ENCODE data around the gene KCNQ1.
A peak's percentile ranks its signal among the peaks of the same experiment; 100 is the strongest.

Gene KCNQ1

GRCh38 chr11:2436521-2437031, 8.2 kb upstream of the KCNQ1 start:
- Mint-ChIP-seq H3K4me1 (peaks cover 2% of the 10 kb centered on the region), H3K27ac (no peak overlapping the region), H3K36me3 (no peaks in the 10 kb centered on the region), H3K4me3 (no peak overlapping the region), H3K27me3 (no peaks in the 10 kb centered on the region), H3K9me3 (no peaks in the 10 kb centered on the region)
- DNase-seq (ENCODE audit: low spot score in 2 of 2): no peak
- no peak for ATAC-seq (ENCODE audit: low read depth)

GRCh38 chr11:2437516-2437915, 7.3 kb upstream of the KCNQ1 start:
- Mint-ChIP-seq H3K36me3 (no peaks in the 10 kb centered on the region), H3K4me1 (peaks cover 2% of the 10 kb centered on the region), H3K4me3 (no peak overlapping the region), H3K27ac (no peak overlapping the region), H3K9me3 (no peaks in the 10 kb centered on the region), H3K27me3 (no peaks in the 10 kb centered on the region)
- no peak for ATAC-seq (ENCODE audit: low read depth)
- DNase-seq (ENCODE audit: low spot score in 2 of 2): no peak

- H3K9me3 Mint-ChIP-seq: no peaks in the 10 kb centered on the region
- DNase-seq (ENCODE audit: low spot score in 2 of 2) (no peak), ATAC-seq (ENCODE audit: low read depth) (no peak)
- H3K4me1 Mint-ChIP-seq: peaks cover 5% of the 10 kb centered on the region
- H3K27me3 Mint-ChIP-seq: no peaks in the 10 kb centered on the region
- H3K4me3 Mint-ChIP-seq: no peak overlapping the region
- H3K27ac Mint-ChIP-seq: no peak overlapping the region
- no peaks in the 10 kb centered on the region for H3K36me3 Mint-ChIP-seq
These were observed 5.0 kb upstream of the KCNQ1 start for GRCh38 chr11:2439820-2440219.

- Mint-ChIP-seq H3K4me1 (peaks cover 8% of the 10 kb centered on the region), H3K27ac (no peak overlapping the region), H3K4me3 (no peak overlapping the region), H3K9me3 (no peaks in the 10 kb centered on the region), H3K36me3 (no peaks in the 10 kb centered on the region), H3K27me3 (no peaks in the 10 kb centered on the region)
- ATAC-seq (ENCODE audit: low read depth) (no peak), DNase-seq (ENCODE audit: low spot score in 2 of 2) (no peak)
These were observed 4.2 kb upstream of the KCNQ1 start for GRCh38 chr11:2440646-2441045.

GRCh38 chr11:2441171-2441570, 3.6 kb upstream of the KCNQ1 start:
- Mint-ChIP-seq H3K4me1 (peaks cover 12% of the 10 kb centered on the region), H3K27ac (no peak overlapping the region)
- DNase-seq (ENCODE audit: low spot score in 2 of 2): no peak

GRCh38 chr11:2442589-2442988, 2.2 kb upstream of the KCNQ1 start:
- no peaks in the 10 kb centered on the region for H3K36me3 Mint-ChIP-seq
- H3K4me3 Mint-ChIP-seq: no peak overlapping the region
- no peak for ATAC-seq (ENCODE audit: low read depth)
- peaks cover 21% of the 10 kb centered on the region for H3K4me1 Mint-ChIP-seq
- DNase-seq (ENCODE audit: low spot score in 2 of 2): no peak
- no peaks in the 10 kb centered on the region for H3K27me3 Mint-ChIP-seq
- H3K9me3 Mint-ChIP-seq: no peaks in the 10 kb centered on the region
- H3K27ac Mint-ChIP-seq: no peak overlapping the region

More at GRCh38 chr11:2441171-2441570, 3.6 kb upstream of the KCNQ1 start:
- Mint-ChIP-seq H3K36me3 (no peaks in the 10 kb centered on the region), H3K27me3 (no peaks in the 10 kb centered on the region), H3K9me3 (no peaks in the 10 kb centered on the region), H3K4me3 (no peak overlapping the region)
- no peak for ATAC-seq (ENCODE audit: low read depth)

- H3K36me3 Mint-ChIP-seq: no peaks in the 10 kb centered on the region
- H3K4me3 Mint-ChIP-seq: peak overlapping the region; percentile 43
- peaks cover 21% of the 10 kb centered on the region for H3K4me1 Mint-ChIP-seq
- H3K9me3 Mint-ChIP-seq: no peaks in the 10 kb centered on the region
- DNase-seq (ENCODE audit: low spot score in 2 of 2) (peak in 1 of 2 donors; percentile 14), ATAC-seq (ENCODE audit: low read depth) (no peak)
- H3K27me3 Mint-ChIP-seq: no peaks in the 10 kb centered on the region
- no peak overlapping the region for H3K27ac Mint-ChIP-seq
These were observed 1.4 kb upstream of the KCNQ1 start for GRCh38 chr11:2443406-2443805.

GRCh38 chr11:2443881-2444820, 657 bp upstream of the KCNQ1 start, which contains the start of gene TRPM5:
Gene TRPM5, minus strand, starts transcription at chr11:2444514. Its CDS starts 21,478 bp downstream, at chr11:2423036.
- H3K9me3 Mint-ChIP-seq: no peaks in the 10 kb centered on the region
- DNase-seq (ENCODE audit: low spot score in 2 of 2) (peak; percentile 79), ATAC-seq (ENCODE audit: low read depth) (peak; percentile 47)
- H3K27me3 Mint-ChIP-seq: no peaks in the 10 kb centered on the region
- peak within 1 kb of the TSS; percentile 58 for H3K27ac Mint-ChIP-seq
- peak within 1 kb of the TSS; percentile 97 for H3K4me3 Mint-ChIP-seq
- no peaks in the 10 kb centered on the region for H3K36me3 Mint-ChIP-seq
- peaks cover 23% of the 10 kb centered on the region for H3K4me1 Mint-ChIP-seq

- H3K4me1 Mint-ChIP-seq: peaks cover 26% of the 10 kb centered on the region
- no peaks in the 10 kb centered on the region for H3K9me3 Mint-ChIP-seq
- peak overlapping the region; percentile 97 for H3K4me3 Mint-ChIP-seq
- no peaks in the 10 kb centered on the region for H3K27me3 Mint-ChIP-seq
- H3K36me3 Mint-ChIP-seq: no peaks in the 10 kb centered on the region
- no peak for DNase-seq (ENCODE audit: low spot score in 2 of 2)
- ATAC-seq (ENCODE audit: low read depth): no peak
- no peak overlapping the region for H3K27ac Mint-ChIP-seq
These were observed 1.1 kb downstream of the KCNQ1 start for GRCh38 chr11:2445746-2446551.

- Mint-ChIP-seq H3K4me3 (peak overlapping the region; percentile 88), H3K36me3 (no peaks in the 10 kb centered on the region), H3K27me3 (no peaks in the 10 kb centered on the region), H3K27ac (peak overlapping the region; percentile 67), H3K9me3 (no peaks in the 10 kb centered on the region), H3K4me1 (peaks cover 24% of the 10 kb centered on the region)
- peak in 1 of 2 donors; percentile 22 for DNase-seq (ENCODE audit: low spot score in 2 of 2)
- peak; percentile 52 for ATAC-seq (ENCODE audit: low read depth)
These were observed 1.9 kb downstream of the KCNQ1 start for GRCh38 chr11:2446590-2447252.

GRCh38 chr11:2447253-2447950, 2.6 kb downstream of the KCNQ1 start:
- Mint-ChIP-seq H3K9me3 (no peaks in the 10 kb centered on the region), H3K4me1 (peaks cover 24% of the 10 kb centered on the region), H3K4me3 (peak overlapping the region; percentile 88), H3K27ac (peak overlapping the region; percentile 67), H3K27me3 (no peaks in the 10 kb centered on the region), H3K36me3 (no peaks in the 10 kb centered on the region)
- DNase-seq (ENCODE audit: low spot score in 2 of 2) (peak in 1 of 2 donors; percentile 22), ATAC-seq (ENCODE audit: low read depth) (no peak)

GRCh38 chr11:2447951-2448650, 3.3 kb downstream of the KCNQ1 start:
- ATAC-seq (ENCODE audit: low read depth): no peak
- Mint-ChIP-seq H3K9me3 (no peaks in the 10 kb centered on the region), H3K27me3 (no peaks in the 10 kb centered on the region), H3K4me1 (peaks cover 24% of the 10 kb centered on the region), H3K27ac (no peak overlapping the region), H3K36me3 (no peaks in the 10 kb centered on the region), H3K4me3 (peak overlapping the region; percentile 88)
- DNase-seq (ENCODE audit: low spot score in 2 of 2): no peak

Measured in memory B cell (primary cell).